ENCODE results near the gene PUM1.

GRCh38 chr1:30950700-30951099 lies 114.8 kb downstream of the PUM1 start:
- TF ChIP-seq POLR2AphosphoS5 (IDR thresholded peaks at IDR 0.05; ENCODE audit: low read depth, low read length) (no peak), CTCF (IDR thresholded peaks at IDR 0.05) (no peak), REST (IDR thresholded peaks at IDR 0.05; ENCODE audit: insufficient read depth in 1 of 2, low read depth in 2 of 2, low read length in 1 of 2) (no peak)

Data from Panc1 (cell line).